HG03342 (cell line): ENCODE data around the gene PAK1IP1.
"Not testable (repeated sequence)": the region's sequence is repeated elsewhere in the genome, so short reads cannot be mapped to it uniquely, and the experiment has no call there.

ENCODE experiments used
- ATAC-seq: cut with Tn5 transposase; IDR thresholded peaks from one replicate; pipeline ENCODE4 v1.9.1; 2021; ENCODE audit warnings: mild to moderate bottlenecking, moderate library complexity; ENCODE audit not compliant: unreplicated experiment

The PAK1IP1 gene

GRCh38 chr6:10690651-10691445 is 3.9 kb upstream of the PAK1IP1 start:
- no peak for ATAC-seq

- ATAC-seq: no peak
Measured at GRCh38 chr6:10692965-10693538, 1.7 kb upstream of the PAK1IP1 start.

GRCh38 chr6:10695086-10695657 is 400 bp downstream of the PAK1IP1 start:
- ATAC-seq: no peak

- no peak for ATAC-seq
Measured at GRCh38 chr6:10696655-10697054, 1.9 kb downstream of the PAK1IP1 start.

GRCh38 chr6:10713962-10714361 is 19.2 kb downstream of the PAK1IP1 start:
- ATAC-seq: no peak

GRCh38 chr6:10719296-10719963 is 24.7 kb downstream of the PAK1IP1 start:
- ATAC-seq: no peak

GRCh38 chr6:10719964-10720264 is 25.1 kb downstream of the PAK1IP1 start:
- no peak for ATAC-seq

- peak; percentile 40 for ATAC-seq
Measured at GRCh38 chr6:10720265-10720959, 25.6 kb downstream of the PAK1IP1 start.

- not testable (repeated sequence) for ATAC-seq
Measured at GRCh38 chr6:10720960-10721849, 26.4 kb downstream of the PAK1IP1 start.

- ATAC-seq: no peak
Measured at GRCh38 chr6:10721850-10722569, 27.2 kb downstream of the PAK1IP1 start.

GRCh38 chr6:10722570-10722819 is 27.7 kb downstream of the PAK1IP1 start:
- ATAC-seq: no peak

- ATAC-seq: peak; percentile 94
Measured at GRCh38 chr6:10722820-10723566, 28.2 kb downstream of the PAK1IP1 start, which contains the start of gene TMEM14C. Gene TMEM14C, plus strand, starts transcription at chr6:10723070. Its CDS starts 1,544 bp downstream, at chr6:10724614.

- no peak for ATAC-seq
Measured at GRCh38 chr6:10723567-10723881, 28.8 kb downstream of the PAK1IP1 start.

GRCh38 chr6:10725044-10725443 is 30.3 kb downstream of the PAK1IP1 start:
- no peak for ATAC-seq

- ATAC-seq: no peak
Measured at GRCh38 chr6:10725716-10726115, 30.9 kb downstream of the PAK1IP1 start.

- no peak for ATAC-seq
Measured at GRCh38 chr6:10730254-10730653, 35.5 kb downstream of the PAK1IP1 start.

GRCh38 chr6:10733151-10733715 is 38.5 kb downstream of the PAK1IP1 start:
- ATAC-seq: no peak

- ATAC-seq: no peak
Measured at GRCh38 chr6:10733863-10734262, 39.1 kb downstream of the PAK1IP1 start.

- no peak for ATAC-seq
Measured at GRCh38 chr6:10736731-10737130, 42.0 kb downstream of the PAK1IP1 start.
